OCI-LY1 (cell line): Measurements from ENCODE around the gene C20orf173.

Experiments
- CTCF ChIP-seq: fragments of 200-600 bp; sonication (generic), shearing (Covaris generic); IDR thresholded peaks from 2 replicates; pipeline ENCODE4 v1.5.1; 2017; ENCODE audit warnings: mild to moderate bottlenecking, antibody characterized with exemption, low read length, moderate library complexity, mixed read lengths
- EZH2 ChIP-seq: fragments of 200-600 bp; sonication (generic), shearing (Covaris generic); IDR thresholded peaks from 2 replicates; pipeline ENCODE4 v1.8.0; 2017; ENCODE audit warnings: borderline replicate concordance, mixed run types, mild to moderate bottlenecking, antibody characterized with exemption, low read length, moderate library complexity, mixed read lengths

GRCh38 chr20:35572838-35573237 lies 43.4 kb upstream of the C20orf173 start:
- TF ChIP-seq CTCF, result no peak
- no peak for TF ChIP-seq EZH2
